GM10847 (cell line): ENCODE measurements around the gene CDK14.

Experiments used
- POLR2A ChIP-seq: IDR thresholded peaks from 2 replicates; pipeline ENCODE4 v1.6.1; 2011; ENCODE audit not compliant: insufficient read length; ENCODE audit errors: extremely low read depth

Gene CDK14

GRCh38 chr7:90654718-90655427, 58.8 kb downstream of the CDK14 start:
- TF ChIP-seq POLR2A = no peak

- TF ChIP-seq POLR2A = no peak
These were observed 59.4 kb downstream of the CDK14 start for GRCh38 chr7:90655566-90655965.

GRCh38 chr7:90657481-90657880, 61.4 kb downstream of the CDK14 start:
- no peak for TF ChIP-seq POLR2A

- TF ChIP-seq POLR2A = no peak
These were observed 64.0 kb downstream of the CDK14 start for GRCh38 chr7:90660100-90660499.

GRCh38 chr7:90660819-90661218, 64.7 kb downstream of the CDK14 start:
- TF ChIP-seq POLR2A = no peak

- no peak for TF ChIP-seq POLR2A
These were observed 65.4 kb downstream of the CDK14 start for GRCh38 chr7:90661290-90662151.

- no peak for TF ChIP-seq POLR2A
These were observed 67.1 kb downstream of the CDK14 start for GRCh38 chr7:90663176-90663575.

GRCh38 chr7:90666186-90666585, 70.1 kb downstream of the CDK14 start:
- TF ChIP-seq POLR2A = no peak

- no peak for TF ChIP-seq POLR2A
These were observed 72.9 kb downstream of the CDK14 start for GRCh38 chr7:90668992-90669391.

- no peak for TF ChIP-seq POLR2A
These were observed 73.4 kb downstream of the CDK14 start for GRCh38 chr7:90669492-90669891.

GRCh38 chr7:90671571-90671970, 75.5 kb downstream of the CDK14 start:
- no peak for TF ChIP-seq POLR2A

GRCh38 chr7:90672210-90672609, 76.1 kb downstream of the CDK14 start:
- TF ChIP-seq POLR2A = no peak

GRCh38 chr7:90674625-90675024, 78.5 kb downstream of the CDK14 start:
- TF ChIP-seq POLR2A = no peak

- TF ChIP-seq POLR2A = no peak
These were observed 79.9 kb downstream of the CDK14 start for GRCh38 chr7:90675982-90676381.

- TF ChIP-seq POLR2A = no peak
These were observed 81.6 kb downstream of the CDK14 start for GRCh38 chr7:90677486-90678404.
